IPS-NIHi7 (cell line): Measurements from ENCODE around the gene KIF3C.
"Not testable (repeated sequence)": the region's sequence is repeated elsewhere in the genome, so short reads cannot be mapped to it uniquely, and the experiment has no call there.

Experiments used
- DNase-seq: peaks from one replicate; pipeline ENCODE4 v3.0.0; 2012; ENCODE audit warnings: mixed read lengths; ENCODE audit errors: extremely low spot score

The KIF3C gene

DNA sequence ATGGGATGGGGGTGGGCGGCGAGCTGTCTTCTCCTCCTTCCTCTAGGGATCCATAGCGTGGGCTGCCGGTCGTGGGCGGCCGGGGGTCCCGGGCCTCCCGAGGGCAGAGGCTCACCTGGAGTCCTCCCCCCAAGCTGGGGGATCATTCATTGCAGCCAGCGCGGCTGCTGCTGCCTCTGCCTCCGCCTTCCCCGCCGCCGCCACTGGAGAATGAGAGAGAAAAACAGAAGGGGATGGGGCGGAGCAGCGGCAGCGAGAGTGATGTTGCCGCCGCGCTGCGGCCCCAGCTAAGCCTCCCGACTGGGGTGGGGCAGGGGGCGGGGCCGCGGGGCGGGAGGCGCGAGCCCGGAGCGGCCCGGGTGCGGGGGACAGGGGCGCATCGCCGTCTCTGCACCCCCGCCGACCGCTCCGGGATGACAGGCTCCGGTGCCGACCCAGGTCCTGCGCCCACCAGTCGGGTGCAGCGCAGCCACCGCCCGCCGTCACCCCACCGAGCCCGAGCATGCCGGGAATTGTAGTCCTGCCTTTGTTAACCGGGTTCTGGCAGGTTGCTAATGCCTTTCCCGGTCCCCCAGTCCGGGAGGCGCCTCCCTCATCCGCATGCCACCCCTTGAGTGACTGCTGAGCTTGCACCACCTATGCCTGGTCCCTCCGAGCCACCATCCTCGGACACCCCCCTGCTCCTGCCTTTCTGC, at the start of gene KIF3C:
KIF3C (minus strand) TSS at position 225 of the 695 bp plus-strand sequence. CDS start 580 bp downstream, outside the sequence.
- peak; percentile 89 for DNase-seq

- not testable (repeated sequence) for DNase-seq
Measured at GRCh38 chr2:26028083-26028482, 45.8 kb upstream of the KIF3C start.

GRCh38 chr2:26025509-26025908, 43.2 kb upstream of the KIF3C start:
- DNase-seq, result no peak

GRCh38 chr2:26024260-26024659, 42.0 kb upstream of the KIF3C start:
- DNase-seq, result no peak

DNA sequence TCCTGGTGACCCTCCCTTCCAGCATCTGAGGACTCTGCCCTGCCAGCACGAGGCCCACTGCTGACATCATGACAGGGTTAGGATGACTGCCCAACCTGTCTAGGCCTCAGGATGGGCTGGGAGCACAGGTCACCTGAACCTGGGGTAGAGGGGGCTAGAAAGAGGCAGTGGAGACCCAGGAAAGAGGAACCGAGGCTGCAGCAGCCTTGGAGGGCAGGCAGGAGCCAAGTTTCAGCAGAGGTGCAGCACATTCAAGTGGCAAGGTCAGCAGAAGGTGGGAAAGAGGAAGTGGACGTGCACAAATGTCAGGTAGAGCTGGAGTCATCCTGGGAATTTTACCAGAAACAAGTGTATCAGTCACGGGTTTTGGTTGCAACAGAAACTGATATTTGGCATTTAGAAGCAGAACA, 37.9 kb upstream of the KIF3C start:
- no peak for DNase-seq

DNA sequence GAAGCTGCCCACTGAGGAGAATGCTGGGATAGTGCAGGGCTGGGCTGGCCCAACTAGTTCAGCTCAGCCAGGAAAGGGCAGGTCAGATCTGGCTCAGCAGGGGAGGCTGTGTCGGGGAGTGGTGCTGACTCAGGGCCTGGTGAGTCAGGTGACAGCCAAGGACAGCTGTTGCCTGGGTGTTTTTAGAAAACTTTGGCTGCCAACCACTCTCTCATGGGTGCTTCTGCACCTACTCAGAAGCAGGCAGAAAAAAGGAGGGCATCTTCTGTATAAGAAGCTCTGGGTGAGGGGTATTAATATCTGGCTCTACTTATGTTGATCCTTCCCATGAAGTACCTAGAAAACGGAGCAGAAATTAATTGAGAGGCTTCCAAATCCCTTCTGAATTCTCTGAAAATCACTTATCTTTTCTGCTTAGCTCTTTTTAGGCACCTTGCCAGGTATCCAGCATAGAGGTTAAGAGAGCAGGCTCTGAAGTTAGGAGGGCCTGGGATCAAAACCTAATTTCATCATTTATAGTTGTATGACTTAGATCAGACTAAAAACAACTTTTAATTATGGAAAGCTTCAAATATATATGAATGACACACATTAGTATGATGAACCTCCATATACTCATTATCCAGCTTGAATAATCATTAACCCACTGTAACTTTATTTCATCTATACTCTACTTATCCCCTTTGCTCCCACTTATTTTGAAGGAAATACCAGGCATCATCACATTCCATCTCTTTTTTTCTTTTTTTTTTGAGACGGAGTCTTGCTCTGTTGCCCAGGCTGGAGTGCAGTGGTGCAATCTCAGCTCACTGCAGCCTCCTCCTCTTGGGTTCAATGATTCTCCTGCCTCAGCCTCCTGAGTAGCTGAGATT, 36.1 kb upstream of the KIF3C start:
- DNase-seq, result peak; percentile 86

- DNase-seq, result no peak
Measured at GRCh38 chr2:26017464-26018183, 35.3 kb upstream of the KIF3C start.

DNA sequence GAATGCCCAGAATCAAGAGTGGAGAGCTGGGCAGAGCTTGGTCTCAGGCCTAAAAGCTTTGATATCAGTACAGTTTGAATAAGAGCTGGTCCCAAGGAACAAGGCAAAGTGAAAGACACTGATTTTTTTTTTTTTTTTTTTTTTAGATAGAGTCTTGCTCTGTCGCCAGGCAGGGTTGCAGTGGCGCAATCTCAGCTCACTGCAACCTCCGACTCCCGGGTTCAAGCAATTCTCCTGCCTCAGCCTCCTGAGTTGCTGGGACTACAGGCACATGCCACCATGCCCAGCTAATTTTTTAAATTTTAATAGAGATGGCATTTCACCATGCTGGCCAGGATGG, 34.4 kb upstream of the KIF3C start:
- not testable (repeated sequence) for DNase-seq

DNA sequence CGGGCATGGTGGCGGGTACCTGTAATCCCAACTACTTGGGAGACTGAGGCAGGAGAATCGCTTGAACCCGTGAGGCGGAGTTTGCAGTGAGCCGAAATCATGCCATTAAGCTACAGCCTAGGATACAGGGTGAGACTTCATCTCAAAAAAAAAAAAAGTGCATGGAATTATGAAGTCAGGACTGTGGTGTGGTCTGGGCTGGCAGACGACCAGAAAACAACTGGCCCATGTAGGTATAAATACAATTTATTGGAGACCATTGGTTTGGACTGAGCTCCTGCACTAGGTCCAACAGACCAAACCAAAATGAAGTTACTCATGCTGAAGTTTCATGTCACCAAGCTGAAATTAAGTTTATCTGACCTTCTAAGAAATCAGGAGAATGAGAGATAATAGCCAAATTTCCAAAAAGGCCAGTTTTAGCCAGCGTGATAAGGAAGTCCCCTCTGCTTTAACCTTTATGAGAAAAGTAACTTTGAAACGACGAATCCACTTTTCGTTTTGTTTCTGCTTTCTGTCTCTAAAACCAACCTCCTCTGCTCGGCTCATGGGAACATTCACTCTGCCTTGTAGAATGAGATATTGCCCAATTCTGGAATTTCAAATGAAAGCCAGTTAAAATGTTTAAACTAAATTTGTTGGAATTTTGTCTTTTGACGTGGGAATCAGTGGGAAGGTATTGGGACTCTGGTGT, 33.9 kb upstream of the KIF3C start:
- no peak for DNase-seq

DNA sequence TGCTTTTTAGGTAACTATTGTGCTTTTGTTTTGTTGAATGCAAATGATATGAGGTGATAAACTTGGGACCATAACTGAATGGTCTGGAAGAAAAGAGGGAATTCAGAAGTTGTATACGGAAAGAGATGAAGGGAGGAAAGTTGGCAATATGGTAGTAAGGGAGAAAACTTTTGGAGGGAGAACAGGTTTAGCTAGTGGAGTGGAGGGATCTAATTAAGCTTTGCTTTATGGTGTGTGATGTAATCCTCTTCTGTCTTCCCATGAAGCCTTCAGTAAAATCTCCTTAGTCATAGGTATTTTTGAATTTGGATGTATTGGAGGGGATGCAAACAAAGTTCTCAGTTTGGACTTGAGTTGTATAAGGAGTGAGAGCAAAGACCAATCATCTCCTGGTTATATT, 31.4 kb upstream of the KIF3C start:
- DNase-seq, result no peak

DNA sequence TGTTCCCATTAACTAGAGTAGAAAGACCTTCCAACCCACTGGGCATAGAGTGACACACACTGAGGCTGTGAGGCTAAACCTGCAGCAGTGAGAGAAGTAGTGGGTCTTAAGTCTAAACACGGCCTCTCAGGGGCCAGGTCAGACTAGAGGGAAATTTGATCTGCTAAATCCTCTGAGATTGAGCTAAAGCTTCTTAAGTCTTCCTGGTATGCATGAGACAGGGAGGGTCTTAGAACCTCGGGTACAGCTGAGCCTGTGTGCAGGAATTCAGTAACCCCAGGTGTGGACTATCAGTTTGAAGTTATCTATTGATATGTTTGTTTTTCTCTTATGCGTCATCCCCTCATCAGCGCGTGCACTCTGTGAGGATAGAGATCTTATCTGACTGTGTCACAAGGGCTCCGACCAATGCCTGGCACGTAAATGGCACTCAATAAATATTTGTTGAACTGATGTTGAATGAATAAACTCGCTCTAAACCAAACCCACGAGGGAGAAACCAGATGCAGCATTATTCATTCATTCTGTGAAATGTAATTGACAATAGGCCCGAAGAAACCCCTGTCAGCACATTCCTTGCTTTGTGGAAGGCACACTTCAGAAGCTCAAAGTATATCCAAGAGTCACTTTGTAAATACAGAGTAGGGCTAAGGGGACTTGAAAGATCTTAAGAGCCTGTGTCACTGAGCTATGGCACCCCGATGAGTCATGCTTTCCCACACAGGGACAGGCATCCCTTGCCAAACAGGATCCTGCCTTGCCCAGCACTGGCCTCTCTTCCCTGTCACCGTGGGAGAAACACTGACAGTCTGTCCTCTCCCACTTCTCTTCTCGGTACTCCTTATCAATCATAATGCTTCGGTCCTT, 29.9 kb upstream of the KIF3C start:
- DNase-seq, result peak; percentile 36

GRCh38 chr2:26011609-26011989, 29.3 kb upstream of the KIF3C start:
- no peak for DNase-seq

- no peak for DNase-seq
Measured at GRCh38 chr2:26010943-26011342, 28.6 kb upstream of the KIF3C start.

DNA sequence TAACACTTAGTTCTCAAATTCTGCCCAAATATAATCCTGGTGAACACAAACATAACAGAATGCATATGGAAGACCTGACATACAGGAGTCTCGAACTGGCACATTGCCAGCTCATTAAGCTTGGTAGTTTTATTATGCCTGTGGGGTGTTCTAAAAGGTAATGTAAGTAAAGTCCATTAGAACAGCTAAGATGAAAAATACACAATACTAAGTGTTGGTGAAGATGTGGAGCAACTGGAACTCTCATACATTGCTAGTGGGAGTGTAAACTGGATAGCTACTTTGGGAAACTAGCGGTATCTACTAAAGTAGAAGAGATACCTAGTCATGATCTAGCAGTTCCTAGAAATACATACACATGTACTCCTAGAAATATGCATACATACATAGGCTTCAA, 27.3 kb upstream of the KIF3C start:
- no peak for DNase-seq

GRCh38 chr2:26008851-26009566, 26.7 kb upstream of the KIF3C start:
- DNase-seq, result no peak

DNA sequence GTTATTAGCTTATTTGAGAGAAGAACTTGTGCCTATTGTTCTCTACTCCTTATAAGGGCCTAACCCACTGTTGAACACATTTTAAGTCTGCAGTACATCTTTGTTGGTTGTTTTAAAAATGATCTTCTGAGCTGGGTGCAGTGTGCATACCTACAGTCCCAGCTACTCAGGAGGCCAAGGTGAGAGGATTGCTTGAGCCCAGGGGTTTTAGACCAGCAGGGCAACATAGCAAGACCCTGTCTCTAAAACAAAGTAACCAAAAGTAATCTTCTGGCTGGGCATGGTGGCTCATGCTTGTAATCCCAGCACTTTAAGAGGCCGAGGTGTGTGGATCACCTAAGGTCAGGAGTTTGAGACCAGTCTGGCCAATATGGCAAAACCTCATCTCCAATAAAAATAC, 25.8 kb upstream of the KIF3C start:
- no peak for DNase-seq

- DNase-seq, result no peak
Measured at GRCh38 chr2:26002632-26003310, 20.5 kb upstream of the KIF3C start.

DNA sequence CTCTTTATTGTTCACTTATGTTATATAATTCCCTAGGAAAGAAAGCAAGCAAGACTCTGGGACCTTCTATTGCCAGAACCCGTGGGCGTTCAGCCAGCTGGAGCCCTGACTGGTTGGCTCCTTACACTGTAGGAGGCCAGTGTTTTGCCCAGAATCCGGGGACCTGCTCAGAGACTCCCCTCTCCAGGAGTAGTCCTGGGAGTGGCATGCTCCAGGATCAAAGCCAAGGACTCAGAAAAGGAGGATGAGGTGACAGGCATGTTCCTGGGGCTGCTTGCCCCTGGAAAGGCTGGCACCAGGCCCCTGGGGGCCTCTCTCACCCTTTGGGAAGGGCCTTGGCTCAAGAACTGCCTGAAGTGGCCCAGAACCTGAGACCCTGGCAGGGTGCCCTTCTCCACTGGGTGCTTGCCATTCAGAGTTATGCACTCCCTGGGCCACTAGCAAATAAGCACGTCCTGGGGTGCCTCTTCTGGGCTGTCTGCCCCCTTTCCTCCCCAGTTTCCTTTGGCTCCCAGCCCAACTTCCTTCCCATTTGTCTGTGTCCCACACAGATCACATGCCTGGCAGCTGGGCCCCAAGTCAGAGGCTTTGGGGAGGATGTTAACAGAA, 19.6 kb upstream of the KIF3C start:
- no peak for DNase-seq

GRCh38 chr2:26000561-26001082, 18.3 kb upstream of the KIF3C start:
- no peak for DNase-seq
